H54 (cell line): ENCODE measurements around the gene BOC.
A peak's percentile ranks its signal among the peaks of the same experiment; 100 is the strongest.

ENCODE experiments used
- DNase-seq: peaks from one replicate; pipeline ENCODE4 v3.0.0; 2011; ENCODE audit warnings: low spot score, mixed read lengths; ENCODE audit not compliant: insufficient read length
- FAIRE-seq: peaks from 3 replicates; lab custom pipeline; 2011; peaks lifted over from hg19 to GRCh38; lab: Jason Lieb, UNC
- POLR2A ChIP-seq: IDR thresholded peaks from 2 replicates; pipeline ENCODE4 v1.6.1; 2011; ENCODE audit warnings: low read depth, mild to moderate bottlenecking, low read length

BOC gene

GRCh38 chr3:113210604-113211329, 590 bp upstream of the BOC start:
- TF ChIP-seq POLR2A = no peak
- FAIRE-seq (no peak), DNase-seq (peak; percentile 24)

GRCh38 chr3:113212150-113212843, 940 bp downstream of the BOC start:
- no peak for FAIRE-seq
- DNase-seq = peak; percentile 39
- TF ChIP-seq POLR2A = no peak

- no peak for TF ChIP-seq POLR2A
- DNase-seq (peak; percentile 14), FAIRE-seq (no peak)
Observed at GRCh38 chr3:113212844-113213375, 1.6 kb downstream of the BOC start.

GRCh38 chr3:113213896-113214587, 2.7 kb downstream of the BOC start:
- FAIRE-seq = no peak
- DNase-seq = no peak
- no peak for TF ChIP-seq POLR2A

GRCh38 chr3:113214917-113215595, 3.7 kb downstream of the BOC start:
- TF ChIP-seq POLR2A = no peak
- DNase-seq (no peak), FAIRE-seq (no peak)

- FAIRE-seq (no peak), DNase-seq (no peak)
- no peak for TF ChIP-seq POLR2A
Observed at GRCh38 chr3:113216393-113216792, 5.0 kb downstream of the BOC start.

GRCh38 chr3:113218011-113218680, 6.8 kb downstream of the BOC start:
- no peak for FAIRE-seq
- TF ChIP-seq POLR2A = no peak
- DNase-seq = no peak

- DNase-seq (no peak), FAIRE-seq (no peak)
- TF ChIP-seq POLR2A = no peak
Observed at GRCh38 chr3:113218681-113219045, 7.3 kb downstream of the BOC start.

- DNase-seq (no peak), FAIRE-seq (no peak)
- TF ChIP-seq POLR2A = no peak
Observed at GRCh38 chr3:113219605-113220300, 8.4 kb downstream of the BOC start.

GRCh38 chr3:113220721-113221120, 9.4 kb downstream of the BOC start:
- TF ChIP-seq POLR2A = no peak
- FAIRE-seq (no peak), DNase-seq (no peak)

- FAIRE-seq (no peak), DNase-seq (no peak)
- no peak for TF ChIP-seq POLR2A
Observed at GRCh38 chr3:113221721-113222257, 10.4 kb downstream of the BOC start.

GRCh38 chr3:113222451-113223086, 11.2 kb downstream of the BOC start:
- no peak for FAIRE-seq
- TF ChIP-seq POLR2A = no peak

More at GRCh38 chr3:113222451-113223086, 11.2 kb downstream of the BOC start:
- DNase-seq = no peak
